Measurements from ENCODE around the gene MAST4. TPM values are rescaled to one million over a fixed set of nuclear protein-coding genes. Genes with fewer than 3 reads are reported as not detected.

MAST4 gene
- total and polyA plus RNA-seq, 2 donors: 17.0 to 18.8 TPM

- no peak overlapping the region for H3K4me3 ChIP-seq (ENCODE audit: low read length in 2 of 2)
- H3K27me3 ChIP-seq (ENCODE audit: control insufficient read depth in 2 of 2, insufficient read depth in 1 of 2, low read length in 1 of 2): no peaks in the 10 kb centered on the region
- no peak overlapping the region for H3K27ac ChIP-seq (ENCODE audit: low read depth in 1 of 2, low read length in 1 of 2)
- WGBS: 95% methylated on average over 7 of the region's 7 CpGs
- no peak for DNase-seq (ENCODE audit: low read depth in 6 of 9, low spot score in 9 of 9)
- peaks cover 0 to 4% of the 10 kb centered on the region in 2 donors for H3K36me3 ChIP-seq (ENCODE audit: control insufficient read depth in 2 of 2, insufficient read depth in 2 of 2, low read length in 1 of 2)
- H3K9me3 ChIP-seq (ENCODE audit: control insufficient read depth in 2 of 2, insufficient read depth in 1 of 2, low read length in 1 of 2): peaks cover 0 to 7% of the 10 kb centered on the region in 2 donors
- peaks cover 0 to 26% of the 10 kb centered on the region in 2 donors for H3K4me1 ChIP-seq (ENCODE audit: control insufficient read depth in 2 of 2, insufficient read depth in 2 of 2, low read length in 2 of 2)
Observed at GRCh38 chr5:67195406-67196275, 599.4 kb downstream of the MAST4 start.

- H3K4me1 ChIP-seq (ENCODE audit: control insufficient read depth in 2 of 2, insufficient read depth in 2 of 2, low read length in 2 of 2): peaks cover 0 to 24% of the 10 kb centered on the region in 2 donors
- no peak for DNase-seq (ENCODE audit: low read depth in 6 of 9, low spot score in 9 of 9)
- no peaks in the 10 kb centered on the region for H3K27me3 ChIP-seq (ENCODE audit: control insufficient read depth in 2 of 2, insufficient read depth in 1 of 2, low read length in 1 of 2)
- peaks cover 0 to 4% of the 10 kb centered on the region in 2 donors for H3K36me3 ChIP-seq (ENCODE audit: control insufficient read depth in 2 of 2, insufficient read depth in 2 of 2, low read length in 1 of 2)
- 70% methylated on average over 5 of the region's 5 CpGs for WGBS
- peaks cover 0 to 7% of the 10 kb centered on the region in 2 donors for H3K9me3 ChIP-seq (ENCODE audit: control insufficient read depth in 2 of 2, insufficient read depth in 1 of 2, low read length in 1 of 2)
- H3K4me3 ChIP-seq (ENCODE audit: low read length in 2 of 2): no peak within 1 kb of the TSS
- peak within 1 kb of the TSS in 1 of 2 donors; percentile 52 for H3K27ac ChIP-seq (ENCODE audit: low read depth in 1 of 2, low read length in 1 of 2)
Observed at GRCh38 chr5:67196537-67197059, 600.4 kb downstream of the MAST4 start, which contains the start of gene CD180. CD180 (minus strand) TSS chr5:67196799; CDS start chr5:67196641, 158 bp downstream.

GRCh38 chr5:67197536-67197935, 601.3 kb downstream of the MAST4 start:
- Histone ChIP-seq H3K27me3 (ENCODE audit: control insufficient read depth in 2 of 2, insufficient read depth in 1 of 2, low read length in 1 of 2) (no peaks in the 10 kb centered on the region), H3K36me3 (ENCODE audit: control insufficient read depth in 2 of 2, insufficient read depth in 2 of 2, low read length in 1 of 2) (peaks cover 0 to 2% of the 10 kb centered on the region in 2 donors), H3K27ac (ENCODE audit: low read depth in 1 of 2, low read length in 1 of 2) (no peak overlapping the region), H3K9me3 (ENCODE audit: control insufficient read depth in 2 of 2, insufficient read depth in 1 of 2, low read length in 1 of 2) (peaks cover 0 to 1% of the 10 kb centered on the region in 2 donors), H3K4me1 (ENCODE audit: control insufficient read depth in 2 of 2, insufficient read depth in 2 of 2, low read length in 2 of 2) (peaks cover 0 to 22% of the 10 kb centered on the region in 2 donors), H3K4me3 (ENCODE audit: low read length in 2 of 2) (no peak overlapping the region)
- WGBS: 96% methylated on average over 1 of the region's 1 CpG
- DNase-seq (ENCODE audit: low read depth in 6 of 9, low spot score in 9 of 9): no peak

- no peaks in the 10 kb centered on the region for H3K36me3 ChIP-seq (ENCODE audit: control insufficient read depth in 2 of 2, insufficient read depth in 2 of 2, low read length in 1 of 2)
Observed at GRCh38 chr5:67198917-67199316, 602.7 kb downstream of the MAST4 start.

GRCh38 chr5:67199859-67200258, 603.7 kb downstream of the MAST4 start:
- Histone ChIP-seq H3K9me3 (ENCODE audit: control insufficient read depth in 2 of 2, insufficient read depth in 1 of 2, low read length in 1 of 2) (no peaks in the 10 kb centered on the region), H3K4me1 (ENCODE audit: control insufficient read depth in 2 of 2, insufficient read depth in 2 of 2, low read length in 2 of 2) (peaks cover 0 to 31% of the 10 kb centered on the region in 2 donors), H3K27ac (ENCODE audit: low read depth in 1 of 2, low read length in 1 of 2) (no peak overlapping the region), H3K27me3 (ENCODE audit: control insufficient read depth in 2 of 2, insufficient read depth in 1 of 2, low read length in 1 of 2) (no peaks in the 10 kb centered on the region), H3K4me3 (ENCODE audit: low read length in 2 of 2) (no peak overlapping the region), H3K36me3 (ENCODE audit: control insufficient read depth in 2 of 2, insufficient read depth in 2 of 2, low read length in 1 of 2) (no peaks in the 10 kb centered on the region)
- no peak for DNase-seq (ENCODE audit: low read depth in 6 of 9, low spot score in 9 of 9)

More at GRCh38 chr5:67198917-67199316, 602.7 kb downstream of the MAST4 start:
- H3K4me3 ChIP-seq (ENCODE audit: low read length in 2 of 2): no peak overlapping the region
- H3K4me1 ChIP-seq (ENCODE audit: control insufficient read depth in 2 of 2, insufficient read depth in 2 of 2, low read length in 2 of 2): peaks cover 0 to 21% of the 10 kb centered on the region in 2 donors
- no peaks in the 10 kb centered on the region for H3K9me3 ChIP-seq (ENCODE audit: control insufficient read depth in 2 of 2, insufficient read depth in 1 of 2, low read length in 1 of 2)
- no peak for DNase-seq (ENCODE audit: low read depth in 6 of 9, low spot score in 9 of 9)
- no peaks in the 10 kb centered on the region for H3K27me3 ChIP-seq (ENCODE audit: control insufficient read depth in 2 of 2, insufficient read depth in 1 of 2, low read length in 1 of 2)
- whole genome bisulfite sequencing: 74% methylated on average over 1 of the region's 1 CpG
- no peak overlapping the region for H3K27ac ChIP-seq (ENCODE audit: low read depth in 1 of 2, low read length in 1 of 2)

- H3K27ac ChIP-seq (ENCODE audit: low read depth in 1 of 2, low read length in 1 of 2): no peak overlapping the region
- H3K36me3 ChIP-seq (ENCODE audit: control insufficient read depth in 2 of 2, insufficient read depth in 2 of 2, low read length in 1 of 2): no peaks in the 10 kb centered on the region
- no peak for DNase-seq (ENCODE audit: low read depth in 6 of 9, low spot score in 9 of 9)
- WGBS: over 99% methylated on average over 2 of the region's 2 CpGs
- no peak overlapping the region for H3K4me3 ChIP-seq (ENCODE audit: low read length in 2 of 2)
- H3K27me3 ChIP-seq (ENCODE audit: control insufficient read depth in 2 of 2, insufficient read depth in 1 of 2, low read length in 1 of 2): no peaks in the 10 kb centered on the region
- no peaks in the 10 kb centered on the region for H3K9me3 ChIP-seq (ENCODE audit: control insufficient read depth in 2 of 2, insufficient read depth in 1 of 2, low read length in 1 of 2)
- H3K4me1 ChIP-seq (ENCODE audit: control insufficient read depth in 2 of 2, insufficient read depth in 2 of 2, low read length in 2 of 2): peaks cover 3 to 38% of the 10 kb centered on the region in 2 donors
Observed at GRCh38 chr5:67200809-67201562, 604.8 kb downstream of the MAST4 start.

- H3K4me1 ChIP-seq (ENCODE audit: control insufficient read depth in 2 of 2, insufficient read depth in 2 of 2, low read length in 2 of 2): peaks cover 10 to 36% of the 10 kb centered on the region in 2 donors
- WGBS: 79% methylated on average over 6 of the region's 6 CpGs
Observed at GRCh38 chr5:67201897-67202549, 605.8 kb downstream of the MAST4 start.

GRCh38 chr5:67202828-67203227, 606.6 kb downstream of the MAST4 start:
- Histone ChIP-seq H3K36me3 (ENCODE audit: control insufficient read depth in 2 of 2, insufficient read depth in 2 of 2, low read length in 1 of 2) (no peaks in the 10 kb centered on the region), H3K4me3 (ENCODE audit: low read length in 2 of 2) (no peak overlapping the region), H3K27ac (ENCODE audit: low read depth in 1 of 2, low read length in 1 of 2) (no peak overlapping the region), H3K9me3 (ENCODE audit: control insufficient read depth in 2 of 2, insufficient read depth in 1 of 2, low read length in 1 of 2) (no peaks in the 10 kb centered on the region), H3K4me1 (ENCODE audit: control insufficient read depth in 2 of 2, insufficient read depth in 2 of 2, low read length in 2 of 2) (peaks cover 14 to 42% of the 10 kb centered on the region in 2 donors), H3K27me3 (ENCODE audit: control insufficient read depth in 2 of 2, insufficient read depth in 1 of 2, low read length in 1 of 2) (no peaks in the 10 kb centered on the region)
- no peak for DNase-seq (ENCODE audit: low read depth in 6 of 9, low spot score in 9 of 9)
- WGBS: 52% methylated on average over 4 of the region's 4 CpGs

More at GRCh38 chr5:67201897-67202549, 605.8 kb downstream of the MAST4 start:
- Histone ChIP-seq H3K4me3 (ENCODE audit: low read length in 2 of 2) (no peak overlapping the region), H3K9me3 (ENCODE audit: control insufficient read depth in 2 of 2, insufficient read depth in 1 of 2, low read length in 1 of 2) (no peaks in the 10 kb centered on the region), H3K27ac (ENCODE audit: low read depth in 1 of 2, low read length in 1 of 2) (no peak overlapping the region), H3K27me3 (ENCODE audit: control insufficient read depth in 2 of 2, insufficient read depth in 1 of 2, low read length in 1 of 2) (no peaks in the 10 kb centered on the region), H3K36me3 (ENCODE audit: control insufficient read depth in 2 of 2, insufficient read depth in 2 of 2, low read length in 1 of 2) (no peaks in the 10 kb centered on the region)
- DNase-seq (ENCODE audit: low read depth in 6 of 9, low spot score in 9 of 9): no peak
